Ovary (tissue), 9 donors: ENCODE measurements around the gene IQGAP2. TPM values are rescaled to one million over a fixed set of nuclear protein-coding genes. Genes with fewer than 3 reads are reported as not detected.

Experiments used
- DNase-seq, 5 donors: peaks; one replicate each; pipeline ENCODE4 v3.0.0-alpha.2; 2019 to 2020
- H3K27ac ChIP-seq, 2 donors: fragments of 200-600 bp; one replicate each; pipeline versions ENCODE4 v1.5.1 to v1.8.0; 2019 to 2022
- H3K27me3 ChIP-seq: fragments of 200-600 bp; one replicate; pipeline ENCODE4 v1.8.0; 2022
- H3K36me3 ChIP-seq: fragments of 200-600 bp; sonication (generic); one replicate; pipeline ENCODE4 v1.5.1; 2019
- H3K4me1 ChIP-seq: one replicate; pipeline ENCODE4 v1.8.1; 2013; ENCODE audit warnings: mild to moderate bottlenecking, moderate library complexity; ENCODE audit not compliant: insufficient read depth
- H3K4me3 ChIP-seq: fragments of 200-600 bp; sonication (generic); one replicate; pipeline ENCODE4 v1.5.1; 2017
- H3K9me3 ChIP-seq, 2 donors: fragments of 200-600 bp in 1 of 2; sonication (generic) in 1 of 2; one replicate each; pipeline versions ENCODE4 v1.5.1 to v1.8.1; 2013 to 2019; ENCODE audit warnings: mild to moderate bottlenecking in 1 of 2, moderate library complexity in 1 of 2
- CTCF ChIP-seq, 3 donors: fragments of 450-650 bp in 2 of 3; fragments of 200-600 bp in 1 of 3; IDR thresholded peaks; one replicate each; pipeline versions ENCODE4 v1.5.1 to v1.8.0; 2016 to 2022; ENCODE audit warnings: antibody characterized with exemption in 3 of 3, mild to moderate bottlenecking in 1 of 3
- EP300 ChIP-seq: sonication (generic); formaldehyde crosslinking; IDR thresholded peaks from one replicate; pipeline ENCODE4 v1.6.1; 2017; ENCODE audit warnings: antibody characterized with exemption
- POLR2A ChIP-seq: fragments of 450-650 bp; IDR thresholded peaks from one replicate; pipeline ENCODE4 v1.6.1; 2017; ENCODE audit warnings: antibody characterized with exemption, mild to moderate bottlenecking, moderate library complexity
- WGBS, 3 donors: extraction: QIAGEN DNeasy Blood & Tissue Kit in 1 of 3; methylation state at CpG; one replicate each; pipeline versions ENCODE4 v1.1.5 to v1.1.7; 2013 to 2017; 5-methylcytosine and 5-hydroxymethylcytosine counted together
- intact Hi-C, 4 donors: fragments of 100-400 bp; cut with DNase I; formaldehyde crosslinking; loops; one replicate each; pipeline versions ENCODE4 v1.11.0 to v1.15.1; 2022 to 2023
- polyA plus RNA-seq, 2 donors: library from polyadenylated mRNA; stranded (reverse); fragments of 200-250 nt in 1 of 2; fragments of 350-450 nt in 1 of 2; fragmentation: Illumina TruSeq in 1 of 2; extraction: RNeasy Lipid Tissue Mini Kit (QIAGEN cat#74804) in 1 of 2; gene quantifications; one replicate each; pipeline ENCODE4 v1.2.3, GENCODE V29; 2013 to 2014
- total RNA-seq, 7 donors: library from RNA; depleted of rRNA in 2 of 7; stranded (reverse); fragments of >200 nt in 2 of 7; fragmentation: NEBNext Ultra II Directional in 3 of 7; extraction: Animal tissue kit (Norgen Biotek cat#: 25700) in 3 of 7; gene quantifications; one replicate each; pipeline versions ENCODE4 v1.1.0 to v1.2.4, GENCODE V29; 2016 to 2023
- donor health status: DM: no; HTN: no; CAD: no; lungs with moderate emphysema.
- donor health status: DM: no; HTN: no; CAD: no.
- donor health status: Bipolar disorder and iron deficiency.
- donor health status: DM: yes; HTN: yes; CAD: no.
- donor health status: DM: no; HTN: no; CAD: no.
- donor health status: DM: yes; HTN: yes; CAD: no.

The IQGAP2 gene
- total and polyA plus RNA-seq, 9 donors, result 8.6 to 27.6 (median 13.9) TPM

- no peak for DNase-seq
- WGBS, 3 donors, result 64 to 73% (median 65%) methylated on average over 2 of the region's 2 CpGs
- Histone ChIP-seq H3K27me3 (no peaks in the 10 kb centered on the region), H3K36me3 (no peaks in the 10 kb centered on the region), H3K4me3 (no peak overlapping the region), H3K4me1 (no peaks in the 10 kb centered on the region), H3K27ac (no peak overlapping the region), H3K9me3 (no peaks in the 10 kb centered on the region)
- TF ChIP-seq EP300 (no peak), CTCF (IDR thresholded peaks at IDR 0.05) (no peak), POLR2A (no peak)
- intact Hi-C loops, result no loop called here
Observed at GRCh38 chr5:76744632-76745031, 341.5 kb downstream of the IQGAP2 start.

GRCh38 chr5:76745670-76746069, 342.6 kb downstream of the IQGAP2 start:
- intact Hi-C loops, result no loop called here
- DNase-seq, result no peak
- no peaks in the 10 kb centered on the region for H3K4me1 ChIP-seq
- H3K27ac ChIP-seq, result no peak overlapping the region
- TF ChIP-seq CTCF (IDR thresholded peaks at IDR 0.05) (no peak), EP300 (no peak), POLR2A (no peak)
- no peak overlapping the region for H3K4me3 ChIP-seq
- no peaks in the 10 kb centered on the region for H3K36me3 ChIP-seq
- no peaks in the 10 kb centered on the region for H3K27me3 ChIP-seq
- H3K9me3 ChIP-seq, result no peaks in the 10 kb centered on the region
- 50 to 65% (median 55%) methylated on average over 3 of the region's 3 CpGs for WGBS, 3 donors

GRCh38 chr5:76746677-76747076, 343.6 kb downstream of the IQGAP2 start:
- no peak for DNase-seq
- no peak overlapping the region for H3K4me3 ChIP-seq
- no peak overlapping the region for H3K27ac ChIP-seq
- H3K36me3 ChIP-seq, result no peaks in the 10 kb centered on the region
- intact Hi-C loops, result no loop called here
- H3K27me3 ChIP-seq, result no peaks in the 10 kb centered on the region
- no peaks in the 10 kb centered on the region for H3K9me3 ChIP-seq
- WGBS, 3 donors, result 75 to 85% (median 76%) methylated on average over 2 of the region's 2 CpGs
- TF ChIP-seq POLR2A (no peak), EP300 (no peak), CTCF (IDR thresholded peaks at IDR 0.05) (no peak)
- H3K4me1 ChIP-seq, result no peaks in the 10 kb centered on the region

GRCh38 chr5:76747706-76748105, 344.6 kb downstream of the IQGAP2 start:
- Histone ChIP-seq H3K4me3 (no peak overlapping the region), H3K27me3 (no peaks in the 10 kb centered on the region), H3K4me1 (no peaks in the 10 kb centered on the region), H3K9me3 (no peaks in the 10 kb centered on the region), H3K27ac (no peak overlapping the region), H3K36me3 (no peaks in the 10 kb centered on the region)
- no peak for DNase-seq
- TF ChIP-seq EP300 (no peak), POLR2A (no peak), CTCF (IDR thresholded peaks at IDR 0.05) (no peak)
- 92 to 94% (median 93%) methylated on average over 13 of the region's 13 CpGs for WGBS, 3 donors
- intact Hi-C loops, result no loop called here

GRCh38 chr5:76751291-76751690, 348.2 kb downstream of the IQGAP2 start:
- H3K9me3 ChIP-seq, result no peaks in the 10 kb centered on the region
- no peak overlapping the region for H3K27ac ChIP-seq
- H3K36me3 ChIP-seq, result no peaks in the 10 kb centered on the region
- intact Hi-C loops, result no loop called here
- H3K4me3 ChIP-seq, result no peak overlapping the region
- DNase-seq, result no peak
- 88 to 90% (median 89%) methylated on average over 5 of the region's 5 CpGs for WGBS, 3 donors
- H3K4me1 ChIP-seq, result no peaks in the 10 kb centered on the region
- no peak for TF ChIP-seq CTCF (IDR thresholded peaks at IDR 0.05)
- TF ChIP-seq POLR2A, result no peak
- TF ChIP-seq EP300, result no peak
- no peaks in the 10 kb centered on the region for H3K27me3 ChIP-seq
